Forelimb muscle (tissue), 1 donor: ENCODE results near the gene TBRG4. TPM values are rescaled to one million over a fixed set of nuclear protein-coding genes. Genes with fewer than 3 reads are reported as not detected.

Experiments
- DNase-seq: peaks from one replicate; pipeline ENCODE4 v3.0.0-alpha.2; 2013; ENCODE audit warnings: low read depth
- polyA plus RNA-seq: library from polyadenylated mRNA; unstranded; fragments of 120-200 nt; gene quantifications from one replicate; pipeline ENCODE4 v1.2.1, GENCODE V29; 2013; ENCODE audit not compliant: insufficient read length

Gene TBRG4
- polyA plus RNA-seq, 1 donor: 41.2 TPM

DNA sequence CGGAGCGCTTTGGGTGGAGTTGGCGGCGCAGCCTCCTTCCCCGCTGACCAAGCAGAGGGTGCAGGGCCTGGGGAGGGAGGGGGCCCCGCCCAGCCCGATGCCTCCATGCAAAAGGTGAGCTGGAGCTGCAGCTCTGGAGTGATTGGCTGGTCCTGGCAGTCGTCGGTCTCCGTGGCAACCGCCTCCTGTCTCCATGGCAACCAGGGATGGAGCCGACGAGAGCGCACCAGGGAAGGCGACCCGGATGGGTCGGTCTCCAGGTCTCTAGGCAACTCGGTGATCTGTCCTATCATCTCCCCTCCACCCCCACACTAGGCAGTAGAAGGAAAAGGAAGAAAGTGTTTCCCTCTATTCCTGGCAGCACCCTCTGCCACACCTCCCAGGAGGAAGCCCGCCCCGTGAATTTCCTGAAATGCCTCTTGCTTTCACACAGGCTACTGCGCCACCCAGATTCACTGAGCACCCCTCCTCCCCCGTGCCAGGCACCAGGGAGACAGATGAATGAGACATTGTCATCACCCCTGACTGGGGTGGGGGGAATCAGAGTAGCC, 22.1 kb downstream of the TBRG4 start:
- peak; percentile 8 for DNase-seq

DNA sequence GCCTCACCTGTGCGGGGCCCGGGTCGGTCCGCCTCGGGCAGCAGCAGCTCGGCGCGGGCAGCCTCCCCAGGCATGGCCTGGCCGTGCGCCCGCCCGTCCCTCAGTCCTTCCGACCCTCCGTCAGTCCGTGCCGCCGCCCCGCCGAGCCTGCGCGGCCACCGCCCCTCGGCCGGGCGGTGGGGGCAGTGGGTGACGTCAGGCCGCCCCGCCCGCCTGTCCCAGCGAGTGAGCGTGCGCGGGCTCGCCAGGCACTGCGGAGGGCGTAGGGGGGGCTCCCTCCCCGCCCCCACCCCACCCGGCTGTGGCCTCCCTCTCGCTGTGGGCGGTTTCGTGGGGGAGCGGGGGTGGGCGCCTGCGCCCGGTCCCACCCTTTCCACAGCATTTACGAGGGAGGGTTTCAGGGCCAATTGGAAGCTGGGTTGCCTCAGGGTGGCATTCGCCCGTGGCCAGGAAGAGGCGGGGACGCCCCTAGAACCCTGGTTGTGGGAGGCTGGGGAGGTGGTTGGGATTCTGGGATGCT, 22.6 kb downstream of the TBRG4 start, which contains the start of gene NACAD:
Gene NACAD, minus strand, starts transcription at position 149 of the 520 bp plus-strand sequence. Its CDS starts 75 bp downstream, at position 74.
- peak; percentile 5 for DNase-seq

DNA sequence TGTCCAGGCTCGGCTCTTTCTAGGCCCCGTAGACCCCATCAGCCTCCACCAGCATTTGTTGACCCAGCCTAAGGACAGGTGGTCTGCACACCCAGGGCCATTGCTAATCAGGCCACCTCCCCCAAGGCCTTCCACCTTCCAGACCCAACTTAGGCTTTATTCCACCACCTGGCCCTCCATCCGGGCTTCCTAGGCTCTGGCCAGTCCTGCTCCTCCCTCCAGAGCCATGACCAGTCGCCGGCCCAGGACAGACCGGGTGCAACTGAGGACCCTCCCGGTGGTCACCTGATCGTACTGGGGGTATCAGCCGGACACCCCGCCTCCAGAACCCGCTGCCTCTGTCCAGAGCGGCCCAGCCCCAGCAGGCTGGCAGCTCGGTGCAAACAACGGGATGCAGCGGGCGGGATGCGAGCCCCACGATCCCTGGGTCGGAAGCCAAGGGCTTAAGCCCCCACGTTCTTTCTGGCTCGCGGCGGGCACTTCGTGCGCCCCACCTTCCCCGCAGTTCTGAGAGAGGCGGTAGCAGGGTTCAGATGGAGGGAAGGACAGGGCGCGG, 23.3 kb downstream of the TBRG4 start:
- no peak for DNase-seq

DNA sequence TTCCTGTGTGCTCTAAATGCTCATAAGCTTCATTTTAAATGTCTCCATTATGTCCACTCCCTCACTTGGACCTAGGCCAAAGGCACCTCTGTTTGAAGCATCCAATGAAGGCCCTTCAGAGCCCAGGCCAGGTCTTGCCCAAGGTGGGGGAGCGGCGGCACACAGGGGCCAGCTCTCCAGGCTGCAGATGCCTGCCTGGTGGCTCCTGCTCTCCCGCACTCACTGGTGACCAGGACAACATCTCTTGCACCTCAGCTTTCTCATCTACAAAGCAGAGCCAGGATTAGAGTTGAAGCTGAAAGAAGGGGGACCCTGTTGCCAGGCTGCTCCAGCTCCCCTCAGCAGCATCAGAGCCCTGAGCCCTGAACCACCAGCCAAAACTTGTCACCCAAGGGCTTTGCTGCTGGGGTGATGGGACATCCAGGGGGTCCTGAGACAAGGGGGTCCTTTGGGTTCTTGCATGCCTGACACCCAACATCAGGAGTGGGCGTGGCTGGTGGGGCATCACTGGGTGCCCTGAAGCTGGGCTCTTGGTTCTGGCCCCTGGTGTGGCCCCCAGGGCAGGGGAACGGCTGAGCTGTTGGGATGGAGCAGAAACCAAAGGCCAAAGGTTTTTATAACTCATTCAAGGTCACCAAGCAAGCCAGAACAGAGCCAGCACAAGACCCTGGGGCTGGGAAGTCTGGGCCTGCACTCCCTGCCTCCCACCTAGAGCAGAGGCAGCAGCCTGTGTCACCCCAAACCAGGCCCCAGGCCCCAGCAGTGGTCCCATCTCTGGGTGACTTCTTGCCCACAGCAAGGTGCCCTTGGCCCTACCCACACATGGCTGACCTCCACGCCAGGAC, 24.0 kb downstream of the TBRG4 start:
- no peak for DNase-seq

DNA sequence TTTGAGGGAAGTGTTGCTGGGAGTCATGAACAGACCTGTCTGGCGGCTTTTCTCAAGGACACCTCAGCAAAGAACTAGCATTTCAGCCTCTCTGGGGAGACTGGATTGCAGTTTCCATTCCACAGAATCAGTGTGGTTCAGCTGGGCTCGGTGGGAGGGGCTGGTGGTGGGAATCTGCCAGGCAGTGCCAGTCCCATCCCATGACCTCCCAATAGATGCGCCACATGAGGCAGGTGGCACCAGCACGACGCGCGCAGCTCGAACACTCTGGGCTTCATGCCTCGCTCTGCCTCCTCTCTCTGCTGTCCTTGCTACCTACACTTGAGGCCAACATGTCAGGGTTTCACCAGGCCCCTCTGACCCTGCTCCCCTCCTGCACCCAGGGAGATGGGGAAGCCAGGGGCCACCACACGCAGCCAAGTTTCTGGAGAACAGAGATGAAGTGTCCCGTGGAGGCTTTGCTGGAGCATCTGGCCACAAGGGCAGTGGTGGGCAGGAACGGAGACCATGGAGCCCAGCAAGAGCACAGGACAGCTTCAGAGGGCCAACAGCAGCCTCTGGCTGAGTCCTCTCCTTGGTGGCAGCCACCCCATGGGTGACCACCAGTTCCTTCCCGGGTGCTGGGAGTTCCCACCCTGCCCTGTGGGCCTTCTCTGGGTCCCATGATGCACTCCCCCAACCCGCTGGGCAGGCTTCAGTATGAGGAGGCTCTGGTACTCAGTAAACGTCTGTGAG, 25.0 kb downstream of the TBRG4 start:
- no peak for DNase-seq

DNA sequence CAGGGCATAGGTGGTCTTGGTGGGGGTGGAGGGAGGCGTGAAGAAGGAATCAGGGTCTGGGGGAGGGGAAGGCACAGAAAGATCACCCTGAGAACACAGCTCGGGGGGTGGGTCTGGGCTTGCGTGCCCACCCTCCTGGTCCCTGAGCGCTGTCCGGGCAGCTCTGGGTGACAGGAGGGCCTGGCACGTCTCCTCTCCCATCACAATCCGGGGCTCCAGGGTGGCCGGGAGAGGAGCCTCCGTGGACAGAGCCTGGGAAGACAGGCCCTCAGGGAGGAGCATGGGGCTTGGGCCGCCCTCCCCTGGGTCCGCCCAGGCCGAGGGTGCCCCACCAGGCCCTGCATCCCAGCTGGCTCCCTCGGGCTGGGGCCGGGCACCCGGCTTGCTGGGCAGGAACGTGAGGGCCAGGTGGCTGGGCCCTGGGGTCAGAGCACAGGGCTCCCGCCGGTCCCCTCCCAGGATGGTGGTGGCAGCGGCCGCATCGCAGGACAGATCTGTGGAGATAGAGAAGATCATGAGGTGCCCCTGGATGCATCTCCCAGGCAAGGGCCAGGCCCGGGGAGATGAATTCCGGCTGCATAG, 25.8 kb downstream of the TBRG4 start:
- no peak for DNase-seq

DNA sequence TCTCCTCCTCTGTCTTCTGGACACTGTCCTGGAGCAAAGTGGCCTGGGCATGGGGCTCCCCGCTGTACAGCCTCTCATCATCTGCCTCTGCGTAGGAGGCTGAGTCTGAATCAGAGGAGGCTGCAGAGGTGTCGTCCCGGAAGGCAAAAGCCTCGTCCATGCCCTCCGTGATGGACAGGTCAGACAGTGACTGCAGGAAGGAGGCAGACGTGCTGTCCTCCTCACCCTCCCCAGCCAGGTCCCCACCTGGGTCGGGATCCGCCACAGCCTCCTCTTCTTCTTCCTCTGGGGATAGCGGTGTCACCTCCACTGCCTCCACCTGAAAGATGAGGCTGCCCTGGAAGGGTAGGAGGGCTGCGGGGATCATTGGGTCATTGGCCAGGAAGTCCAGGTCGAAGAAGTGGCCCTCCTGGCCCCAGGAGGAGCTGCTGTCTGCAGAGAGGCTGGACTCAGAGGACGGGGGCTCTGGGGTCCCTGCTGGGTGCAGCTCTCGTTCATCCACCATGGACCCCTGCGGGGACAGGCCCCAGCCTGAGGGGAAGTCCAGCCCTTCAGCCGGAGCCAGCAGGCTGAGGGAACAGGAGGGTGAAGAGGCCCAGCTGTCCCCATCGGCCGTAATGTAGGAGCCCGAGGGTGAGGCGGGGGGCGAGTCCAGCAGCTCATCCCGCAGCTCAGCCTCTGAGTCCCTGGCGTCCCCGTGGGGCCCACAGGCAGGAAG, 26.4 kb downstream of the TBRG4 start:
- no peak for DNase-seq

DNA sequence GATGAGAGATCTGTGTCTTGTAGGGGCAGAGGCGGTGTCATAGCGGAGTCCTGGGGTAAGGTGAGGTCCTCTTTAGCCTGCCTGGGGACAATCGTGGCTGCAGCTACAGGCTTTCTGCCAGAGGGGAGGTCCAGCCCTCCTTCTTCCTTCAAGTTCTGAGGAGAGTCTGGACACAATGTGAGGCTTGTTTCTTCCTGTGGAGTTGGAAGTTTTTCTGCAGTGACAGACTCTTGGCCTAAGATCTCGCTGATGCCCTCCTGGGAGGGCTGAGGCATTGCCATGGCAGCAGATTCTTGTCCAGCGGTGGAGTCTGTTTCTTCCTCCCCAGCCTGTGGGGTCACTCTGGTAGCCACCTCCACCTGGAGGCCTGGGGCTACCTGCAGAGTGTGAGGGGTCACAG, 27.2 kb downstream of the TBRG4 start:
- no peak for DNase-seq

DNA sequence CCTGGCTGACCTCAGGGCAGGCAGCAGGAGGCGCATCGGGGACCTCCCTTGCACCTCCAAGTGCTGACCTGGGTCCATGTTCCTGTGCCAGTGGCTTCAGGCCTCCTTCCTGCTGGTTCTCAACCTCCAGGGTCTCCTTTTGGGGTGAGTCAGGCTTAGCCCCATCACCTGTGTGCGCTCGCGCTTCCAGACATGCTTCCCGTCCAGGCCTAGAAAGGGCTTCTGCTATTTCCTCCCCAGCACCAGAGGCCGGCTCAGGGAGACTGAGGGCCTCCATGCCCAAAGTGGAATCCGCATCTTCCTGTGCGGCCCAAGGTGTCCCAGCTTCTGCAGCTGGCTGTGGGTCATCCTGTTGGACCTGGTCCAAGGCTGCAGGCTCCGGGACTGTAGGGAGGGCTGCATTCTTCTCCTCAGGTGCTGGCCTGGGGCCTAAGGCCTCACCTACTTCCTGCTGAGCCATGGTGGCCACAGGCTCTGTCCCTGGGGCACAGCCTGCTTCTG, 28.6 kb downstream of the TBRG4 start:
- DNase-seq: no peak

DNA sequence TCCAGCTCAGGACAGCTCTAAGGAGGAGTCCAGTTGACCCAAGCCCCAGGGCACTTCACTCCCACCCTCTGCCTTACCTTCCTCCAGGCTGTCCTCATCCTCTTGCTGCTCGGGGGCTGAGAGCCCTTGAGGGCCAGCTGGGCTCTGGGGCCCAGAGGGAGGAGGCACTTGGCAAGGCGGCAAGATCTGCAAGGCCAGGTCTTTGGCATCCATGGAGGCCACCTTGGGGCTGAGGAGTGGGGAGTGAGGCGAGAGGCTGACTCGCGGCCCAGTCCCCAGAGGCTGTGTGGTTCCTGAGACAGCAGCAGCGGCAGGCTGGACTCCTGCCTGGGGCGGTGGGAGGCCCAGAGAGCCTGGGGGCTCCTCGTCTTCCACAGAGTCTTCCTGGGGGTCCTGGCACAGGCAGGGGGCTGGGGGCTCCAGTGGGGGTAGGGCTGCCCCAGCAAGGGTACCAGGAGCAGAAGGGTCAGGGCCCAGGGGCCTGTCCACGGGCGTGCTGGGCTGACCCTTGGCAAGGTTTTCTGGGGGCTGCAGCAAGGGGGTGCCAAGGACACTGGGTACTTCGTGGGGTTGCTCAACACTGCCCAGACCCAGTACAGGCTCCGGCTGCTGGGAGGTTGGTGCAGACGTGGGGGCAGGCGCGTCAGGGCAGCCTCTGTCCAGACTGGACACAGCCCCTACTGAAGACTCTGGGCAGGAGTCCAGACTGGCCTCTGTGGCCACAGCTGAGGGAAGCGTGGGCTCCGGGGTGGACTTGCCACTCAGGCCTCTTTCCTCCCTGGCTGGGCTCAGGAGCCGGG, 29.3 kb downstream of the TBRG4 start:
- no peak for DNase-seq

DNA sequence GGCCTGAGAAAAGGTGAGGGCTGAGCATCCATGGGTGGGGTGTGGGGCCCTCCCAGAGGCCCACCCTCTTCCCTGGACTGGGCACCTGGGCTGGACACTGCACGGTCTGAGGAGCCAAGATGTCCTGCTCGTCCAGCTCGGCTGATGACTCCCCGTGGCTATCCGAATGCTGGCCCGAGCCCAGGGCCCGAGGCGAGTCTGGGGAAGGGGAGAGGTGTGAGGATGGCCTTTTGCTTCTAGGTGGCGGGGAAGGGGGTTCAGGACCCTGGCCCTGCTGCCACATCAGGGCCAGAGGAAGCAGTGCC, 29.9 kb downstream of the TBRG4 start:
- DNase-seq: no peak

DNA sequence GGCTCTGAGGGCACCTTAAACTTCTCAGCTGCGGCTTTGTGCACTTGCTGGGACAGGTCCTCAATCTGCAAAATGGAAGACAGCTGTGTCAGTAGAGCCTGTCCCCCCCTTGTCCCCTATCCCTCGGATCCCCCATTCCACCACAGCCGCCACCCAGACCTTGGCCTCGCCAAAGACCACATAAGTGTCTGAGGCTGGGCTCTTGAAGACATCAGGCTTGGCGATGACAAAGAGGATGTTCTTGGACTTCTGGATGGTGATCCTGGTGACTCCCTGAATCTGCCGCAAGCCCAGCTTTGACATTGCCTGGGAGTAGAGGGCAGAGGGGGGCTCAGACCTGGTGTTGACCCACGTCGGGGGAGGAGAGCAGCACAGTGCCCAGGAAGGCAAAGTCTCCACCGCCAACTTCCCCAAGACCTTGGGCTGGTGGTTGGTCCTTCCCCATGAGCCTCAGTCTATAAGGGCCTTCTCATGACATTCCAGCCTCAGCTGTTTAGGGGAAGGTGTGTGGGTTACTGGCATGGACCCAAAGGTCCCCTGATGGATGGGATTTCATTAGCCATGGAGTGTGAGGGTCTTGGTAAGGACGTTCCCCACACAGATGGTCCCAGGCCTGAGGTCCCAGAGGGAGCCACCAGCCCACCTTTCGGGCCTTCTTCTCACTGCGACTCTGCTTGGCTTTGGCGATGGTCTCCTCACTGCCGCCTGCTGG, 30.4 kb downstream of the TBRG4 start:
- DNase-seq: no peak

DNA sequence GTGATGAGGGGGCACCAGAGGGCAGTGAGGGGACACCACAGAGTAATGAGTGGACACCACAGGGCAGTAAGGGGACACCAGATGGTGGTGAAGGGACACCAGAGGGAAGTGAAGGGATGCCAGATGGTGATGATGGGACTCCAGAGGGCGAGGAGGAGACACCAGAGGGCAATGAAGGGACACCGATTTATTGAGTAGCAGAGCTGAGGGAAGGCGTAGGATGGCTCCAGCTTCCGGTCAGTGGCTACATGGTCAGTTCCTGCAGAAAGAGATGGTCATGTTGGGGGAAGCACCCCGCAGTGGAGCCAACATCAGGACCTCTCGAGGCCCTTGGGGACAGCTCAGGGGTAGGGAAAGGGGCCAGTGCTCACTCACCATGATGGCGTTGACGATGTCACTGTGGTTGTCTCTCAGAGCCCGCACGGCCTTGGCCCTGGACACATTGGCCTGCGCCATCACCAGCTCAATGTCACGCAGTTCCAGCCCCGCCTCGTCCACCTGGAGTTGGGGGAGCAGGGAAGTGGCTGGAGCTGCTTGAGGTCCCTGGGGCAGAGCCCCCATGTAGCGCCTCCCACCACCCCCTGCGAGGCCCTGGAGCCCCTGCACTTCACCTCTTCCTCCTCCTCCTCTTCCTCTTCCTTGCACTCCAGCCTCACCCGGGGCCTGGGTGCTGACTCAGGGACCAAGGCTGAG, 31.1 kb downstream of the TBRG4 start:
- DNase-seq: no peak

DNA sequence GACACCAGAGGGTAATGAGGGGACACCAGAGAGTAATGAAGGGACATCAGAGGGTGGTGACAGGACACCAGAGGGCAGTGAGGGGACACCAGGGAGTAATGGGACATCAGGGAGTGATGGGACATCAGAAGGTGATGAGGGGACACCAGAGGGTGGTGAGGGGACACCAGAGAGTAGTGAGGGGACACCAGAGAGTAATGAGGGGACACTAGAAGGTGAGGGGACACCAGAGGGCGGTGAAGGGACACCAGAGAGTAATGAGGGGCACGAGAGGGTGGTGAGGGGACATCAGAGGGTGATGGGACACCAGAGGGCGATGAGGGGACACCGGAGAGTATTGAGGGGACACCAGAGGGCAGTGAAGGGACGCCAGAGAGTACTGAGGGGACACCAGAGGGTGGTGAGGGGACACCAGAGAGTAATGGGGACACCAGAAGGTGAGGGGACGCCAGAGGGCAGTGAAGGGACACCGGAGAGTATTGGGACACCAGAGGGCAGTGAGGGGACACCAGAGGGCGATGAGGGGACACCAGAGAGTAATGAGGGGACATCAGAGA, 33.3 kb downstream of the TBRG4 start:
- no peak for DNase-seq

DNA sequence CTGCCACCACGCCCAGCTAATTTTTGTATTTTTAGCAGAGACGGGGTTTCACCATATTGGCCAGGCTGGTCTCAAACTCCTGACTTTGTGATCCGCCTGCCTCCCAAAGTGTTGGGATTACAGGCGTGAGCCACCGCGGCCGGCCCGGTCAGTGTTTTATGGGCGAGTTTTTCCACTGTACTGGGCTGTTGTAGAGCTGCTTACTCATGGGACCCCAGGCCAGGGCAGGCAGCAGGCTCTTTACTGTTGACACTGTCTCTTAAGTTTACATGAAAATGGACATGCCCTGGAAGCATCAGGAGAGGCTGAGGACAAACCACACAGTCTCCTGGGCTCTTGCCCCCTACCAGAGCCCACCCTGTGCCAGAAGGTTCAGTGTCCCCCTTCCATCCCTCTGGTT, 33.9 kb downstream of the TBRG4 start:
- no peak for DNase-seq

DNA sequence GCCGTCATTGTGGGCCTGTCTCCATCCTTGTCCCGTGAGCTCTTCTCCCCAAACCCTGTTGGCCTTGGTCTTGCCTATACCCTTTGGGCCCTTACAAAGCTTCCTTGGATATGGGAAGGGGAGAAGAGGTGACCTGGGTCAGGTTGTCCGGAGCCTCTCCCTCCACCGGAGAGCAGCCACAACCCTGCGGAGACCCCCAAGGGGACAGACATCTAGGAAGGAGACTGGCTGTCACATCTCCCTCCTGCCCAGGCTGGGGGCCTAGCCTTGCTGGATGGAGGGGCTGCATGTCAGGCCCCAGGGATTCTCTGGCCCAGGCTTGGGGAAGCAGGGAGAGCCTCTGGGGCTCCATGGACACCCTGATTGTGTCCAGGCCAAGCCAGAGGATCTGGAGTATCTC, 34.6 kb downstream of the TBRG4 start:
- DNase-seq: no peak

DNA sequence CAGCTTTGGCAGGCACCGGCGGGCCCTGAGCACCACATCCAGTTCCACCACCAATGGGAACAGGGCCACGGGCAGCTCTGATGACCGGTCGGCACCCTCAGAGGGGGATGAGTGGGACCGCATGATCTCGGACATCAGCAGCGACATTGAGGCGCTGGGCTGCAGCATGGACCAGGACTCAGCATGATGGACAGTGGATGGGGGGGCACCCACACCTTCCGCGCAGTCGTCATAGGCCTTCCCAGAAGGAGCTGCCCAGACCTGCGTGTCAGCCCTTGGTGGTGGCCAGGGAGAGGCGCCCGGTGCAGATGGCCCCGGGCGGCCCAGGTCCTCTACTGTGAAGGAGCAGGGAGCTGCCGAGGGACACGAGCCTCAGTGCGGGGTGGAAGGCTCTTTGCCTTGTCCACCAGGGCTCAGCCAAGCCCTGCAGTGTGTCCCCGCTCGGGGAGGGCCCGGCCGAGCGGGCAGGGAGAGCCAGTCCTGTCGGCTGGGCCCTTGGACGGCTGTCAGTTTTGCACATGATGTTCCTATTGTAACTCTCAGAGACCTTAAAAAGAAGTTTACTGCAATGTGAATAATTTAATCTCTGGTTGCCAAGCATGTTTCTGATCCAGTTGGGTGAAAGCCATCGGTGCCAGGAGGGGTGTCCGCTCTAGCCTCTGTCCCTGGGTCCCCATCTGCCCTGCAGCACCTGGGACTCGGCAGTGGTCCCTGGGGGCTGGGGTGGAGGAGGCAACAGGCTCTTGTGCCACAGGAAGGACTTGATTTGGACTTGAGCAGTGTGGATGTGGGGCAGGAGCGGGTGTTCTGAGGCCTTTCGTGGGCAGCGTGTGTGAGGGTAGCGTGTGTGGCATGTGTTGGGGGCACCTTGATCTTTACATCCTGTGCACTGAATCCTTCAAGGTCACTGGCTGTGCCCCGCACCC, 35.4 kb downstream of the TBRG4 start:
- DNase-seq: no peak

DNA sequence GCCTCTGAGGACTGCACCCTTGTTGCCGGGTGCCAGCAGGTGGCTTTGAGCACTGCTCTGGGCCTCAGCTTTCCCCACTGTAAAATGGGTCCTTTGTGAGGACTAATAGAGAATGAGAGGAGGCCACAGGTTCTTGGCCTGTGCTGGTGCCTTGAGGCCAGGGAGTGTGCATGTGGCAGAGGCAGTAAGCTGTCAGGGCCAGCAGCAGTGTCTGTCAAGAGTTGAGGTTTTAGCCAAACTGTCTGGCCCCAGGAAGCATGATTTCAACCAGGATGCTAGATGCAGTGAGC, 36.2 kb downstream of the TBRG4 start:
- DNase-seq: no peak
